ENCODE measurements around the gene ADGRE3.
"Not testable (repeated sequence)": the region's sequence is repeated elsewhere in the genome, so short reads cannot be mapped to it uniquely, and the experiment has no call there.

The ADGRE3 gene

DNA sequence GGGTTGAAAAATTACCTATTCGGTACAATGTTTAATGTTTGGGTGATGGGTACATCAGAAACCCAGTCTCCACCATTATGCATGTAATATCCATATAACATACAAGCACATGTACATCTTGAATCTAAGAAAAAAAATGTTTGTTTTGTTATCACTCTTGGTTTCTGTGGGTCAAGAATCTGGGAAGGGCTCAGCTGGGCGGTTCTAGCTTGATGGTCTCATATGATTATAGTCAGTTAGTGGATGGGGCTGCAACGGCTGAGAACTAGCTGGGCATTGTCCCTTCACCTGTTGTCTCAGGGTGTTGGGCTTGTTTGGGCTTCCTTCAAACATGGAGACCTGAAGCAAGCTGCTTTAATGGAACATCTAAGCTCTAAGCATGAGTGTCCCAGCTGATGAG lies 4.7 kb downstream of the ADGRE3 start:
- no peak for DNase-seq (ENCODE audit: extremely low read depth in 1 of 2, low read depth in 1 of 2)

DNA sequence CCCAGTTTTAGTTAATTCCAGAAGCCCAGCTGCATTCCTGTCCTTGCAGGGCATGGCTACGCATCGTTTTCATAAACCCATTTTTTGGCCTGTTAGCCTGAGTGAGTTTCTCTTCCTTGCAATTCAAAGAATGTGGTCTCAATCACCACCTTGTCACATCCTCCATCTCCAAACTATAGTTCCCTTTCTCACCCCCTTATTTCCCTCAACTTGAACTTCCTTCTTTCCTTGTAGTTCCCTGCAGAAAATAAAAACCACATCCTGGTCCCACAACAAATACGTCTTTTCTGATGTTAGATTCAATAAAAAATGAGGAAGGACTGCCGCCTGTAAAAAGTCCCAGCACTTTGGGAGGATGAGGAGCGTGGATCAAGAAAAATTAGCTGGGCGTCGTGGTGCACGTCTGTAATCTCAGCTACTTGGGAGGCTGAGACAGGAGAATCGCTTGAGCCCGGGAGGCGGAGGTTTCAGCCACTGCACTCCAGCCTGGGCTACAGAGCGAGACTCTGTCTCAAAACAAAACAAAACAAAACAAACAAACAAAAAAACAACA lies 13.2 kb downstream of the ADGRE3 start:
- no peak for DNase-seq (ENCODE audit: extremely low read depth in 1 of 2, low read depth in 1 of 2)

DNA sequence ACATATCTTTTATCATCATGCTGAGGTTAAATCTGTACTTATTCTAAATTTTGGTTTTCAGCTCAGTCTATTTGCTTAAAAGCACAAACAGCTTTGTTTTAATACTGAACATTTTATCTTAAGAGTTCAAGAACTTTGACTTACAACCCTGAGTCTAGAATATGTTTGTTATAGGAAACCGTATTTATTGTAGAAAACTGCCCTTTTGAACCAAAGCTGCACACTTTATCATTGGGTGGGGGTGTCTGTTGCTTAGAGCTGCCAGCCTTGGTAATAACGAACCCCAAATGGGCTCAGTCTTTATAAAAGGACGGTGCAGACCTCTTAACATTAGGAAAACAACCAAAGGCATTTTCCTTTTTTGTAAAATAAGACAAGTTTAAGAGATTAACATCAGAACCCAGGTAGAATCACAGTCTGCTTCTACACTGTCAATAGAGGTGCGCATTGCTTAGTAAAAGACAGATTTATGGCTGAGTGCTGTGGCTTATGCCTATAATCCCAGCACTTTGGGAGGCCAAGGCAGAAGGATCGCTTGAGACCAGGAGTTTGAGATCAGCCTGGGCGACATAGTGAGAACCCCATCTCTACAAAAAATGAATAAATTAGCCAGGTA lies 14.7 kb downstream of the ADGRE3 start:
- no peak for DNase-seq (ENCODE audit: extremely low read depth in 1 of 2, low read depth in 1 of 2)

DNA sequence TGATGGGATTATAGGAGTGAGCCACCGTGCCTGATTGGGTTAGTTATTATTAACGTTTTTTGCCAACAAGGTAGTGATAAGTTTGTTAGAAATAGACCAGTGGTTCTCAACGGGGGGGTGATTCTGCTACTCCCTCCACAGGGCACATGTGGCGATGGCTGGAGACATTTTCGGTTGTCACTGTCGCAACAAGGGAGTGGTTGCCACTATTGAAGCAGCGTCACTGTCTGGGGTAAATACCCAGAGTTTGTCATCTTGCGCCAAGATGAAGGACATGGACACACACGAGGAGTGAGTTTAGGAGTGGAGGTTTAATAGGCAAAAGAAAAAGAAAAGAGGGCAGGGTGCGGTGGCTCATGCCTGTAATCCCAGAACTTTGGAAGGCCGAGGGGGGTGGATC lies 18.9 kb downstream of the ADGRE3 start:
- DNase-seq (ENCODE audit: extremely low read depth in 1 of 2, low read depth in 1 of 2), result no peak

DNA sequence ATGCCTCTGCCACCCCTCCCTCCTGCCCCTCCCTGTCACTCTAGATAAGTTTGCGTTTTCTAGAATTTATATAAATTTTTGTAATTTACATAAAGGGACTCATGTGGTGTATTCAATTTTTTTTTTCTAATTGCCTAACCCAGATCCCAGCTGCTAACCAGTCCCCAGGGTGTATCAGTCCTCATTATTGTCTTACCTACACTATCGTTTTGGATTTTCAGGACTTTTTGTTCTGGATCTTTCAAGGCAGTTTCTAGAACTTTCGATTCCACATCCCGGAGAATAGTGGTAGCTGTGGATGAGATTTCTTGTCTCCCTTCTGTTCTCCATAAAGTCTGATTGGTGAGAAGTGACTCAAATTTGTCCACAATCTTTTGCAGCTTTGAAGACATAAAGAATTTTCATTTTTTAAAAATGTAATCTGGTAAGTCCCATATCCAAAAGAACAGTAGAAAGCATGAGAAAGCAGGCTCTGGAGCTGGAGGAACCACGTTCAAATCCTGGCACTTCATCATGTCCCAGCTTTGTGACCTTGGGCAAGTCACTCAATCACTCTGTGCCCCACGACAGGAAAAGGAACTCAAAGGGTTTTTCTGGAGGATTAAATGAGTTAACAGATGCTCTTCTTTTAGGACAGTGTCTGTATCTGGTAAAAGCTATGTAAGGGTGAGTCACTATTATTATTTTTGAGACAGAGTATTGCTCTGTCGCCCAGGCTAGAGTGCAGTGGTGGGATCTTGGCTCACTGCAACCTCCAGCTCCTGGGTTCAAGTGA lies 19.7 kb downstream of the ADGRE3 start:
- no peak for DNase-seq (ENCODE audit: extremely low read depth in 1 of 2, low read depth in 1 of 2)

DNA sequence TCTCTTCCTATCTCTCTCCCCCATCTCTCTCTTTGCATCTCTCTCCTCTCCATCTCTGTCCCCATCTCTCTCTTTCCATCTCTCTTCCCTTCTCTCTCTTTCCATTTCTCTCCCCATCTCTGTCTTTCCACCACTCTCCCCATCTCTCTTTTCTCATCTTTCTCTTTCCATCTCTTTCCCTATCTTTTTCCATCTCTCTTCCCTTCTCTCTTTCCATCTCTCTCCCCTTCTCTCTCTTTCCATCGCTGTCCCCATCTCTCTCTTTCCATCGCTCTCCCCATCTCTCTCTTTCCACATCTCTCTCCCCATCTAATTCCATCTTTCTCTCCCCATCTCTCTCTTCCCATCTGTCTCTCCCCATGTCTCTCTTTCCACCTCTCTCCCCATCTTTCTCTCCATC lies 24.5 kb downstream of the ADGRE3 start:
- no peak for DNase-seq (ENCODE audit: extremely low read depth in 1 of 2, low read depth in 1 of 2)

DNA sequence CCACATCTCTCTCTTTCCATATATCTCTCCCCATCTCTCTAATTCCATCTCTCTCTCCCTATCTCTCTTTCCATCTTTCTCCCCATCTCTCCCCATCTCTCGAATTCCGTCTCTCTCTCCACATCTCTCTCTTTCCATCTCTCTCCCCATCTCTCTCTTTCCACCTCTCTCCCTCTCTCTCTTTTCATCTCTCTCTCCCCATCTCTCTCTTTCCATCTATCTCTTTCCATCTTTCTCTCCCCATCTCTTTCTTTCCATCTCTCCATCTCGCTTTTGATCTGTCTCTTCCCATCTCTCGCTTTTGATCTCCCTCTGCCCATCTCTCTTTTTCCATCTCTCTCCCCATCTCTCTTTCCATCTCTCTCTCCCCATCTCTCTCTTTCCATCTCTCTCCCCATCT lies 25.6 kb downstream of the ADGRE3 start:
- no peak for DNase-seq (ENCODE audit: extremely low read depth in 1 of 2, low read depth in 1 of 2)

DNA sequence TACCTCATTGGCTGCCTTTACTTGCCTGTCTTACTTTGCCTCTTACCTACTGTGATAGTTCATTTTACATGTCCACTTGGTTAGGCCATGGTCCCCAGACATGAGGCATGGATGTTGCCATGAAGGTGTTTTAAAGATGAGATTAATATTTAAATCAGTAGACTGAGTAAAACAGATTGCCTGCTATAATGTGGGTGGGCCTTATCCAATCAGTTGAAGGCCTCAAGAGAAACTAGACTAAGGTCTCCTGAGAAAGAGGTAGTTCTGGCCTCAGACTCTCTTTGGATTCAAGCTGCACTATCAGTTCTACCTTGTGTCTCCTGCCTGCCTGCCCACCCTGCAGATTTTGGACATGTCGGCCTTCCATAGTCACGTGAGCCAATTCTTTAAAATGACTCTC lies 26.1 kb downstream of the ADGRE3 start:
- DNase-seq (ENCODE audit: extremely low read depth in 1 of 2, low read depth in 1 of 2), result no peak

DNA sequence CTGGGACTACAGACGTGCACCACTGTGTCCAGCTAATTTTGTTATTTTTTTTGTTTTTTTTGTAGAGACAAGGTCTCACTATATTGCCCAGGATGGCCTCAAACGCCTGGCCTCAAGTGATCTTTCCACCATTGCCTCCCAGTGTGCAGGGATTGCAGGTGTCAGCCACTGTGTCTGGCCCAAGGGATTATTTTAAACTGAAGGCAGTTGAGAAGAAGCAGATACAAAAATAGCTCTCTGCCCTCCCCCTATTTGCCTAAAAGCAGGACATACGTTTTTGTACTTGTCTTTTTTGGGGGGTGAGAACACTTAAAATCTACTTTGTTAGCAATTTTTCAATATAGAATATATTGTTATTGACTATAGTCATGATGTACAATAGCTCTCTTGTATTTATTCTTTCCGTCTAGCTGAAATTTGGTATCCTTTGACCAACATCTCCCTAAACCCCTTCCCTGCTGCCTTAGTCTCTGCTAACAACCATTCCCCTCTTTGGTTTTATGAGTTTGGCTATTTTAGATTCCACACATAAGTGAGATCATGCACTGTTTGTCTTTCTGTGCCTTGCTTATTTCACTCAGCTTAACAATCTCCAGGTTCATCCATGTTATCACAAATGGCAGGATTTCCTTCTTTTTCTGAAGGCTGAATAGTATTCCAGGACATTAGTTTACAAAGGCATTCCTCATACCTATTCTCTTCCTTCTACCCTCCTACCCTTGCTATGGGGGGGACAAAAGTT lies 34.9 kb downstream of the ADGRE3 start:
- DNase-seq (ENCODE audit: extremely low read depth in 1 of 2, low read depth in 1 of 2), result no peak

DNA sequence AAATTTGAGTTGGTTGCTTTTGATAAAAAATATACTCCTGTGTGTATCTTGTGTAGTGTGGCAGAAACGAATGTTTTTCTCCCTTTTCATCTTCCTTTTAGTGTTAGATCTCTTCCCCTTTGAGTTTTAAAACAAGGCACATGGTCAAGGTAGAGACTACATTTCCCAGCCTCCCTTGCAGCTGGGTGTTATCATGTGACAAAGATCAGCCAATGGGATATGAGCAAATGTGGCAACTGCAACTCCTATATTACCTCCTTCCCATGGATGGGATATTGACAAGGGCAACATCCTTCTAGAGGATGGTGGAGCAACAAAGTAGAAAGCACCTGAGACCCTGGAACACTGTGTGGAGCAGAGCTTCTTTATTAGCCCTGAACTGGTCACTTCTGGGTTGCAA lies 42.4 kb downstream of the ADGRE3 start:
- DNase-seq (ENCODE audit: extremely low read depth in 1 of 2, low read depth in 1 of 2), result no peak

DNA sequence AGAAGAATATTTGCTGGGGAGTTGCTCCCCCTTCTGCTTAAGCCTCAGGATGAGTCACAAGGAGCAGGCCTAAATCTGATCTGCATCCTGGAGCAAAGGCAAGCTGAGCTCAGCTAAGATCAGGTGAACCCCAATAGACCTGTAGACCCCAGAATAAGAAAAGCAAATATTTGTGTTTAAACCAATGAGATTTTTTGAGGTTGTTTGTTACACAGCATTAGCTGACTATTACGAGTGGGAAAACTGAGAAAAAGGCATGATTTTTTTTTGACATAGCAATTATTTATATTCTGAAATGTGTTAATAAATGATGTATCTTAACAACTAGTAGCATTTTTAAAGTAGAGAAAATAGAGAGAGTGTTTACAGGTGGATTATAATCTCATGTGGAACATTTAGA lies 45.1 kb downstream of the ADGRE3 start:
- DNase-seq (ENCODE audit: extremely low read depth in 1 of 2, low read depth in 1 of 2), result no peak

DNA sequence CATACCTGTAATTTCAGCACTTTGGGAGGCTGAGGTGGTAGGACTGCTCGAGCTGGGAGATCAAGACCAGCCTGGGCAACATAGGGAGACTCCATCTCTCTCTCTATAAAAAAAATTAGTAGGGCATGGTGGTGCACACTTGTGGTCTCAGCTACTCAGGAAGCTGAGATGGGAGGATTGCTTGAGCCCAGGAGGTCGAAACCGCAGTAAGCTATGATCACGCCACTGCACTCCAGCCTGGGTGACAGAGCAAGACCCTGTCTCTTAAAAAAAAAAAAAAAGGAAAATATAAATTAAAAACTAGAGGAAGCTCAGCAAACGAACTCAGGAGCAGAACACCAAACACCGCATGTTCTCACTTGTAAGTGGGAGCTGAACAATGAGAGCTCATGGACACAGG lies 50.2 kb downstream of the ADGRE3 start:
- DNase-seq (ENCODE audit: extremely low read depth in 1 of 2, low read depth in 1 of 2), result not testable (repeated sequence)

DNA sequence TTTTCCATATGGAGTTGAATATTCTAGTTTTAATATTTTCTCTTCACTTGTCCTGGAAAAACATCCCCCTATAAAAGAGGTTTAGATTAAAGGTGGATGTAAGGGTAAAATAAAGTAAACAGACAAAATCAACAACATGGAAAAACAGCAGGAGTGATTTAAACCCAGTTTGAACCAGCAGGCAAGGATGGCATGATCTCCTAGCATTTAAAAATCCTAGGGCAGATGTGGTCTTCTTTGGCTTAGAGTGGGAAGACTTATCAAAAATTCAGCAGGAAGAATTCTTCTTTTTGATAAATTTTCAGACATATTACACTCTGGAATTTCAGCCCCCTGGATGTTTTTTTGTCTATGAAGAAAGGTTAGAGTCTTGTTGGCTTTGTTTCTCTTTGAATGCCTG lies 55.2 kb downstream of the ADGRE3 start:
- DNase-seq (ENCODE audit: extremely low read depth in 1 of 2, low read depth in 1 of 2), result no peak

DNA sequence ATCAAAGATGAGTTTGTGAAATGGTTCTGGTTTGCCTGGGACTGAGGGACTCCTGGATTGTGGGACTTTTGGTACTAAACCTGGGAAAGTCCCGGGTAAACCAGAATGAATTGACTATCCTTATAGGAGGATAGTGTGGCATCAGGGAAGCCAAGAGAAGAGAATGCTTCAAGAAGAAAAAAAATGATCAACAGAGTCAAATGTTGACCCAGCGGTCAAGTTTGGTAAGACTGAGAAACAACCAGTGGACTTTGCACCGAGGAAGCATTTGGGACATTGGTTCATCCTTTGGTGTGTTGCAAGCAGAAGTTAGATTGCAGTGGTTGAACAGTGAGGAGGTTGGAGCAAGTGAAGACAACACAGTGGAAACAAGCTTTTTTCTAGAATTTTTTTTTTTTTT lies 58.2 kb downstream of the ADGRE3 start:
- no peak for DNase-seq (ENCODE audit: extremely low read depth in 1 of 2, low read depth in 1 of 2)

DNA sequence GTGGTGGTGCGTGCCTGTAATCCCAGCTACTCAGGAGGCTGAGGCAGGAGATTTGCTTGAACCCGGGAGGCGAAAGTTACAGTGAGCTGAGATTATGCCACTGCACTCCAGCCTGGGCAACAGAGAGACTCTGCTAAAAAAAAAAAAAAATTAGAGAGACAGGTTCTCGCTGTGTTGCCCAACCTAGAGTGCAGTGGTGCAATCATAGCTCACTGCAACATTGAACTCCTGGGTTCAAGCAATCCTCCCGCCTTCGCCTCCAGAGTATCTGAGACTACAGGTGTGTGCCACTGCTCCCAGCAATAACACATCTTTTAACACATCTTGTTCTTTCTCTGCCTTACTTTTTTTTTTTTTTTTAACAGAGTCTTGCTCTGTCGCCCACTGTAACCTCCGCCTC lies 59.0 kb downstream of the ADGRE3 start:
- DNase-seq (ENCODE audit: extremely low read depth in 1 of 2, low read depth in 1 of 2), result no peak

DNA sequence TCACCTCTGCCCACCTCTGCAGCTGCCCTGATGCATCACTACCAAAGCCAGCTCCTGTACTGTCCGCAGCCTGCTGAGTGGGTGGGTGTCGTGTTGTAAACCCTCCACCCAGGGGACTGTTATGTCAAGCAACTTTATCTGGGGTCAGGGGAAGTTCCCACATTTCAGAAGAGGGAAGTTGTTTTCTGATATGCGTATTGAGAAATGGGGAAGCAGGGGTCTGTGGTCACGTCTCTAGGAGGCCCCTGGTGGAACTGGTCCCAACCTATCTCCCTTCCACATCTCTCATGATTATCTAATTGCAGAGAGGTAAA lies 60.6 kb downstream of the ADGRE3 start:
- DNase-seq (ENCODE audit: extremely low read depth in 1 of 2, low read depth in 1 of 2), result no peak

DNA sequence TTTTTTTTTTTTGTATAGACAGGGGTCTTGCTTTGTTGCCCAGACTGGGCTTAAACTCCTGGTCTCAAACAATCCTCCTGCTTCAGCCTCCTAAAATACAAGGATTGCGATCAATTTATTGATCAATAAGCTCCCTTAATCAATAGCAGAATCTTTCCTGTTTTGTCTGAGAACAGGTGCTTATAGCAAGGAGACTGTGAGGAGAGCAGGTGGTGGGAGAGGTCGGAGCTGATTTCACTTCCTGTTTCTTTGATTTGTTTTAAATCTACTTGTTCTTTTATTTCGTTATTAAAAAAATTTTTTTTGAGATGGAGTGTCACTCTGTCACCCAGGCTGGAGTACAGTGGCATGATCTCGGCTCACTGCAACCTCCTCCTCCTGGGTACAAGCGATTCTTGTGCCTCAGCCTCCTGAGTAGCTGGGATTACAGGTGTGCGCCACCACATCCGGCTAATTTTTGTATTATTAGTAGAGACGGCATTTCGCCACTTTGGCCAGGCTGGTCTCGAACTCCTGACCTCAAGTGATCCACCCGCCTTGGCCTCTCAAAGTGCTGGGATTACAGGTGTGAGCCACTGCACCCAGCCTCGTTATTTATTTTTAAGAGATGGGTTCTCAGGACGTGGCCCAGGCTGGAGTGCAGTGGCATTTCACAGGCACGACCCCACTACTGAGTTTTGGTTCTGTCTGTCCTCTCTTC lies 61.1 kb downstream of the ADGRE3 start:
- DNase-seq (ENCODE audit: extremely low read depth in 1 of 2, low read depth in 1 of 2), result not testable (repeated sequence)

DNA sequence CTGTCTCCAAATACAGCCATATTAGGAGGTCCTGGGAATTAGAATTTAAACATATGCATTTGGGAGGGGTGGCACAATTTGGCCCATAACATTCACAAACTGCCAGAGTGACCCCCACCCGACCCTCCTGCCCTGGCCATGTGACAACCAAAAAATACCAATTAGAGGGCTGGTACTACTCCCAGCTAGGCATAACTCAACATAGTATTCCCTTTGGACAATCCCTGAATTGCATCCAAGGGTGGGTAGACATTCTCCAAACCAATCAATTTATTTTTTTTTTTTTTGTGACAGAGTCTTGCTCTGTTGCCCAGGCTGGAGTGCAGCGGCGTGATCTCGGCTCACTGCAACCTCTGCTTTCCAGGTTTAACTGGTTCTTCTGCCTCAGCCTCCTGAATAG lies 62.0 kb downstream of the ADGRE3 start:
- DNase-seq (ENCODE audit: extremely low read depth in 1 of 2, low read depth in 1 of 2), result no peak

DNA sequence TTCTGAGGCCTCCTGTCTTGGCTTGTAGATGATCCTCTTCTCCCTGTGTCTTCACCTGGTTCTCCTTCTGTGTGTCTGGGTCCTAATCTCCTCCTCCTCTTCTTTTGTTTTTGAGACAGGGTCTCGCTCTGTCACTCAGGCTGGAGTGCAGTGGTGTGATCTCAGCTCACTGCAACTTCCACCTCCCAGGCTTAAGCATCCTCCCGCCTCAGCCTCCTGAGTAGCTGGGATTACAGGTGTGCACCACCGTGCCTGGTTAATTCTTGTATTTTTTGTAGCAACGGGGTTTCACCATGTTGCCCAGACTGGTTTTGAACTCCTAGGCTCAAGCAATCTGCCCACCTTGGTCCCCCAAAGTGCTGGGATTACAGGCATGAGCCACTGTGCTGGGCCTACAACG lies 62.4 kb downstream of the ADGRE3 start:
- not testable (repeated sequence) for DNase-seq (ENCODE audit: extremely low read depth in 1 of 2, low read depth in 1 of 2)

DNA sequence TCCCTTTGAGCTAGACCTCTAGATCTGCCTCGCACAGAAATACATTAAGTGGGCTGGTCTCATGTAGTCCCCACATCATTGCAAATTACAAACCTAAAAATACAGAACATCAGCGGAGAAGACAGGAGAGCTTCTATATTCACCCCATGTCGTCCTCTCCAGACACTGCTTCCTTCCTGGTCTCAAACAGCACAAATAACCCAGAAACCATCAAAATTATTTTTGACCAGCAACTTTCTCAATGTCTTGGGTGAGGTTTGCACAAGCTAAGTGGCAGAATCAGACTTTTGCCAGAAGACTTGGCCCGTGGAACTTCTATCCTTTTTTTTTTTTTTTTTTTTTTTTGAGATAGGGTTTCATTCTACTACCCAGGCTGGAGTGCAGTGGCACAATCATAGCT lies 63.6 kb downstream of the ADGRE3 start:
- no peak for DNase-seq (ENCODE audit: extremely low read depth in 1 of 2, low read depth in 1 of 2)

DNA sequence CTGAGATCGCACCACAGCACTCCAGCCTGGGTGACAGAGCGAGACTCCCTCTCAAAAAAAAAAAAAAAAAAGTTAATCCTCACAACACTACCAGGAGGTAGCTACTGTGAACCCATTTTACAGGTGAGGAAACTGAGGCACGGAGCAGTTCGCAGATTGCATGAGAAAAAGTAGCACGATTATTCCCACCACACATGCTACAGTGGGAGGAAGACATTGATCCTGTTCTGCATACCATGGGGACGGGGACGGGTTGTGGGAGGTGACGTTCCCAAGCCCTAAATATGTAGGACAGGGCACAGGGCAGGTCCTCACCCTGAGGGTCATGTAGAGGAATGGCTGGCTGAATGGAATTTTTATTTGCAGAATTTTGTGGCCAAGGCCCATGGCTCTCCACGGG lies 68.0 kb downstream of the ADGRE3 start:
- DNase-seq (ENCODE audit: extremely low read depth in 1 of 2, low read depth in 1 of 2), result no peak
